ENCODE measurements around the gene RNF207. TPM values are rescaled to one million over a fixed set of nuclear protein-coding genes. Genes with fewer than 3 reads are reported as not detected.

Gene RNF207
- total RNA-seq, 2 donors from 2014 or later, result 4.8 to 7.7 TPM

DNA sequence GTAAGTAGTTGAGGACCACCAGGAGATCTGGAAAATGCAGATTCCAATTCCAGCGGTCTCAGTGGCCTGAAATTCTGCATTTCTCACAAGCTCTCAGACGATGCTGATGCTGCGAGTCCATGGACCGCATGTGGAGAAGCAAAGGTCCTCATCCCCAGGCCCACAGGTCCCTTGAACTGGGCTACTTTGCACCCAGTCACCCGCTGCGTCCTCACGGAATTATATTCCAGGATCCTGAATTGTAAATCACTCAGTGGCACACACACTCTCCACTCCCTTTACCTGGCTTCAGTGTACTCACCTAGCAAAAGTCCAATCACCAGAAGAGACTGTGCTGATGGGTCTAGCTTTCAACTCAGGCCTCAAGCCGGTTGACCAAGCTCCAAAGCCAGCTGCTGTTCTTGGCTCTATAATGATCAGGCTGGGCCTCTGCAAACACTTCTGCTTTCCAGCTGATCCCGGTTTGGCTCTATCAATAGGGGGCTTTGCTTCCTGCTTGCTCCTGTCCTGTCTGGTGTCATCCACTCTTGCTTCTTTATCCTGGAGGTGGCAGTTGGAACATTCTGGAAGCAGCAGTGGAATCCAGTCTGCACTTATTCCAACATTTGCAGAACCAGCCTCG, 5.6 kb upstream of the RNF207 start:
- Mint-ChIP-seq H3K4me3 (peak overlapping the region; percentile 74), H3K4me1 (peaks cover 25% of the 10 kb centered on the region), H3K27me3 (ENCODE audit: insufficient read depth) (peaks cover 4% of the 10 kb centered on the region), H3K36me3 (ENCODE audit: low read depth) (peaks cover 23% of the 10 kb centered on the region), H3K27ac (peak overlapping the region; percentile 98), H3K9me3 (no peaks in the 10 kb centered on the region)
- Histone ChIP-seq H3K27me3 (ENCODE audit: control insufficient read depth, insufficient read depth, low read length, poor library complexity, severe bottlenecking) (no peaks in the 10 kb centered on the region), H3K9me3 (ENCODE audit: control insufficient read depth, low read length) (no peaks in the 10 kb centered on the region), H3K27ac (ENCODE audit: low read depth, low read length) (peak overlapping the region; percentile 50), H3K4me3 (ENCODE audit: low read length) (peak overlapping the region; percentile 93), H3K9ac (ENCODE audit: extremely low read depth, low read length, poor library complexity, severe bottlenecking) (peak overlapping the region; percentile 92), H3K4me1 (ENCODE audit: control insufficient read depth, insufficient read depth, low read length) (no peaks in the 10 kb centered on the region), H3K36me3 (ENCODE audit: control insufficient read depth, insufficient read depth, low read length) (peaks cover 25% of the 10 kb centered on the region)
- DNase-seq, result no peak
- WGBS, 2 experiments (ENCODE audit: insufficient coverage in 1 of 2, insufficient read length in 1 of 2), result 56 to 61% methylated on average over 10 of the region's 10 CpGs
- TF ChIP-seq, protein P1, sequence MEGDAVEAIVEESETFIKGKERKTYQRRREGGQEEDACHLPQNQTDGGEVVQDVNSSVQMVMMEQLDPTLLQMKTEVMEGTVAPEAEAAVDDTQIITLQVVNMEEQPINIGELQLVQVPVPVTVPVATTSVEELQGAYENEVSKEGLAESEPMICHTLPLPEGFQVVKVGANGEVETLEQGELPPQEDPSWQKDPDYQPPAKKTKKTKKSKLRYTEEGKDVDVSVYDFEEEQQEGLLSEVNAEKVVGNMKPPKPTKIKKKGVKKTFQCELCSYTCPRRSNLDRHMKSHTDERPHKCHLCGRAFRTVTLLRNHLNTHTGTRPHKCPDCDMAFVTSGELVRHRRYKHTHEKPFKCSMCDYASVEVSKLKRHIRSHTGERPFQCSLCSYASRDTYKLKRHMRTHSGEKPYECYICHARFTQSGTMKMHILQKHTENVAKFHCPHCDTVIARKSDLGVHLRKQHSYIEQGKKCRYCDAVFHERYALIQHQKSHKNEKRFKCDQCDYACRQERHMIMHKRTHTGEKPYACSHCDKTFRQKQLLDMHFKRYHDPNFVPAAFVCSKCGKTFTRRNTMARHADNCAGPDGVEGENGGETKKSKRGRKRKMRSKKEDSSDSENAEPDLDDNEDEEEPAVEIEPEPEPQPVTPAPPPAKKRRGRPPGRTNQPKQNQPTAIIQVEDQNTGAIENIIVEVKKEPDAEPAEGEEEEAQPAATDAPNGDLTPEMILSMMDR (conservative IDR thresholded peaks at IDR 0.05), result no peak

DNA sequence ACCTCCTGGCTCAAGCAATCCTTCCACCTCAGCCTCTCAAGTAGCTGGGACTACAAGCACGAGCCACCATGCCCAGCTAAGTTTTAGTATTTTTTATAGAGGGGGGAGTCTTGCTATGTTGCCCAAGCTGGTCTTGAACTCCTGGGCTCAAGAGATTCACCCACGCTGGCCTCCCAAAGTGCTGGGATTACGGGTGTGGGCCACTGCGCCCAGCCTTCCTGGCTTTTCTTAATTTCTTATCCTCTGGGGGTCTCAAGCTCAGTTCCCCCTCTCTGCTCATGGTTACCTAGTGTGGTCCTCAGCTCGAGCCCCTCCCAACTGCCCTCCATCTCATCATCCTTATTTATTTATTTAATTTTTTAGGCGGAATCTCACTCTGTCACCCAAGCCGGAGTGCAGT, 3.7 kb upstream of the RNF207 start:
- 96 to 97% methylated on average over 6 to 7 of the region's 7 CpGs for WGBS, 2 experiments (ENCODE audit: insufficient coverage in 1 of 2, insufficient read length in 1 of 2)
- no peak for DNase-seq

DNA sequence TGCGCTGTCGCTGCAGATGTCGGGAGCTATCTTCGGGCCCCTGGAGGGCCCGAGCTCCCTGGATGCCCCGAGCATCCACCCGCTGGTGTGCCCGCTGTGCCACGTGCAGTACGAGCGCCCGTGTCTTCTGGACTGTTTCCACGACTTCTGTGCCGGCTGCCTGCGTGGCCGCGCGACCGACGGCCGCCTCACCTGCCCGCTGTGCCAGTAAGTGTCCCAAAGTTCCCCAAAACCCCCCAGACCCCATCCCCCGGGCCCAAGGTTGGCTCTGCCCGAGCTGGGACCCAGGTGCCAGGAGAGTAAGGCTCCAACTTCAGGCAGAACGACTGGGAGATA, 569 bp downstream of the RNF207 start:
- peak overlapping the region; percentile 56 for H3K4me3 ChIP-seq (ENCODE audit: low read length)
- TF ChIP-seq, protein P1 (conservative IDR thresholded peaks at IDR 0.05), result no peak
- peaks cover 40% of the 10 kb centered on the region for H3K27me3 ChIP-seq (ENCODE audit: control insufficient read depth, insufficient read depth, low read length, poor library complexity, severe bottlenecking)
- H3K4me1 Mint-ChIP-seq, result peaks cover 2% of the 10 kb centered on the region
- H3K36me3 Mint-ChIP-seq (ENCODE audit: low read depth), result no peaks in the 10 kb centered on the region
- no peaks in the 10 kb centered on the region for H3K9me3 ChIP-seq (ENCODE audit: control insufficient read depth, low read length)
- no peak overlapping the region for H3K27ac ChIP-seq (ENCODE audit: low read depth, low read length)
- H3K9ac ChIP-seq (ENCODE audit: extremely low read depth, low read length, poor library complexity, severe bottlenecking), result no peak overlapping the region
- H3K4me3 Mint-ChIP-seq, result peak overlapping the region; percentile 51
- H3K9me3 Mint-ChIP-seq, result no peaks in the 10 kb centered on the region
- DNase-seq, result no peak
- H3K36me3 ChIP-seq (ENCODE audit: control insufficient read depth, insufficient read depth, low read length), result no peaks in the 10 kb centered on the region
- H3K27ac Mint-ChIP-seq, result no peak overlapping the region
- H3K4me1 ChIP-seq (ENCODE audit: control insufficient read depth, insufficient read depth, low read length), result no peaks in the 10 kb centered on the region
- 69 to 88% methylated on average over 11 to 25 of the region's 25 CpGs for WGBS, 2 experiments (ENCODE audit: insufficient coverage in 1 of 2, insufficient read length in 1 of 2)
- peaks cover 42% of the 10 kb centered on the region for H3K27me3 Mint-ChIP-seq (ENCODE audit: insufficient read depth)

More for the DNA sequence above, 3.7 kb upstream of the RNF207 start:
- no peaks in the 10 kb centered on the region for H3K9me3 ChIP-seq (ENCODE audit: control insufficient read depth, low read length)
- Mint-ChIP-seq H3K4me3 (no peak overlapping the region), H3K27ac (no peak overlapping the region), H3K4me1 (peaks cover 25% of the 10 kb centered on the region), H3K9me3 (no peaks in the 10 kb centered on the region), H3K27me3 (ENCODE audit: insufficient read depth) (peaks cover 18% of the 10 kb centered on the region), H3K36me3 (ENCODE audit: low read depth) (peaks cover 7% of the 10 kb centered on the region)
- H3K36me3 ChIP-seq (ENCODE audit: control insufficient read depth, insufficient read depth, low read length), result peaks cover 5% of the 10 kb centered on the region
- TF ChIP-seq, protein P1 (conservative IDR thresholded peaks at IDR 0.05), result no peak
- H3K4me3 ChIP-seq (ENCODE audit: low read length), result no peak overlapping the region
- no peak overlapping the region for H3K9ac ChIP-seq (ENCODE audit: extremely low read depth, low read length, poor library complexity, severe bottlenecking)
- no peak overlapping the region for H3K27ac ChIP-seq (ENCODE audit: low read depth, low read length)
- no peaks in the 10 kb centered on the region for H3K4me1 ChIP-seq (ENCODE audit: control insufficient read depth, insufficient read depth, low read length)
- peaks cover 19% of the 10 kb centered on the region for H3K27me3 ChIP-seq (ENCODE audit: control insufficient read depth, insufficient read depth, low read length, poor library complexity, severe bottlenecking)

Measured in endodermal cell (in vitro differentiated cells).